Left cardiac atrium (tissue), 4 donors: ENCODE measurements around the gene ABRAXAS1. TPM values are rescaled to one million over a fixed set of nuclear protein-coding genes. Genes with fewer than 3 reads are reported as not detected.

ENCODE experiments used
- ATAC-seq, 2 donors: fragments of 200-7000 bp; cut with Tn5 transposase; one replicate each; pipeline ENCODE4 v1.9.1; 2020; ENCODE audit warnings: mild to moderate bottlenecking in 2 of 2, moderate library complexity in 2 of 2
- DNase-seq: peaks from one replicate; pipeline ENCODE4 v3.0.0-alpha.2; 2020
- intact Hi-C, 2 donors: fragments of 100-400 bp; cut with DNase I; formaldehyde crosslinking; loops; one replicate each; pipeline versions ENCODE4 v1.14.1 to v1.15.1; 2022 to 2023
- total RNA-seq, 2 donors: library from RNA; stranded (reverse); fragmentation: NEBNext Ultra II Directional; extraction: Animal tissue kit (Norgen Biotek cat#: 25700); gene quantifications; one replicate each; pipeline ENCODE4 v1.2.1, GENCODE V29; 2021
- donor health status: DM: no; HTN: yes; CAD: no.
- donor health status: DM: no; HTN: yes; CAD: no; lungs with severe emphysema.
- donor health status: DM: yes; HTN: yes; CAD: no.
- donor health status: Dilated cardiomyopathy.

ABRAXAS1 gene
- total RNA-seq, 2 donors from 2014 or later: 6.1 to 6.3 TPM

GRCh38 chr4:83456184-83456501 is 28.8 kb downstream of the ABRAXAS1 start:
- ATAC-seq: no peak
- no peak for DNase-seq
- intact Hi-C loops: no loop called here

GRCh38 chr4:83455281-83456183 is 29.4 kb downstream of the ABRAXAS1 start, which contains the start of the genes HELQ and MRPS18C:
Gene HELQ (minus strand): TSS chr4:83455823. CDS start chr4:83455693, 130 bp downstream.
Gene MRPS18C (plus strand): TSS chr4:83456058. CDS start chr4:83456078, 20 bp downstream.
- ATAC-seq (peak; percentile 99), DNase-seq (peak; percentile 98)
- intact Hi-C loops: no loop called here

GRCh38 chr4:83454686-83455085 is 30.2 kb downstream of the ABRAXAS1 start:
- intact Hi-C loops: no loop called here
- ATAC-seq: peak in 1 of 2 donors; percentile 2

GRCh38 chr4:83449009-83449408 is 35.9 kb downstream of the ABRAXAS1 start:
- intact Hi-C loops: loop anchor here in 1 of 2 donors (1.0 kb wide), 1 partner anchor 14 kb away; no protein-coding TSS in a partner anchor
- ATAC-seq (no peak), DNase-seq (no peak)

More at GRCh38 chr4:83454686-83455085, 30.2 kb downstream of the ABRAXAS1 start:
- DNase-seq: no peak

- intact Hi-C loops: no loop called here
- DNase-seq: no peak
- ATAC-seq: no peak
Measured at GRCh38 chr4:83440899-83441298, 44.0 kb downstream of the ABRAXAS1 start.

GRCh38 chr4:83440148-83440814 is 44.6 kb downstream of the ABRAXAS1 start:
- no peak for ATAC-seq
- no peak for DNase-seq
- intact Hi-C loops: no loop called here

GRCh38 chr4:83438719-83439118 is 46.2 kb downstream of the ABRAXAS1 start:
- no peak for DNase-seq
- no peak for ATAC-seq
- intact Hi-C loops: no loop called here

- no peak for ATAC-seq
- no peak for DNase-seq
- intact Hi-C loops: no loop called here
Measured at GRCh38 chr4:83436680-83437079, 48.2 kb downstream of the ABRAXAS1 start.

GRCh38 chr4:83431200-83431599 is 53.7 kb downstream of the ABRAXAS1 start:
- no peak for DNase-seq
- no peak for ATAC-seq
- intact Hi-C loops: no loop called here

GRCh38 chr4:83418211-83418610 is 66.7 kb downstream of the ABRAXAS1 start:
- intact Hi-C loops: no loop called here
- ATAC-seq (no peak), DNase-seq (no peak)

GRCh38 chr4:83417566-83417965 is 67.3 kb downstream of the ABRAXAS1 start:
- ATAC-seq (no peak), DNase-seq (no peak)
- intact Hi-C loops: no loop called here

- DNase-seq: no peak
- intact Hi-C loops: no loop called here
- ATAC-seq: no peak
Measured at GRCh38 chr4:83413676-83414075, 71.2 kb downstream of the ABRAXAS1 start.

Other genes with a start within 250 kb of the ABRAXAS1 start
- 10 to 100 TPM; 15.7 to 17.2 TPM for gene COQ2, start 200.3 kb downstream of the ABRAXAS1 start, total RNA-seq
- gene HPSE, start 150.3 kb downstream of the ABRAXAS1 start, total RNA-seq: 1 to 10 TPM; 2.3 to 3.9 TPM
- gene HELQ, start 29.3 kb downstream of the ABRAXAS1 start, total RNA-seq: 10 to 100 TPM; 13.0 to 15.5 TPM
- gene MRPS18C, start 29.0 kb downstream of the ABRAXAS1 start, total RNA-seq: 10 to 100 TPM; 53.0 to 59.7 TPM
- gene GPAT3, start 51.0 kb upstream of the ABRAXAS1 start, total RNA-seq: 10 to 100 TPM; 34.0 to 39.0 TPM